HCT116 (cell line): ENCODE results near the gene AGAP1. TPM values are rescaled to one million over a fixed set of nuclear protein-coding genes. Genes with fewer than 3 reads are reported as not detected.

Experiments used
- CBX3 ChIP-seq: IDR thresholded peaks from 2 replicates; pipeline ENCODE4 v1.6.1; 2012; ENCODE audit warnings: low read depth
- CEBPB ChIP-seq: IDR thresholded peaks from 2 replicates; pipeline ENCODE4 v1.6.1; 2012; ENCODE audit warnings: low read depth
- CTCF ChIP-seq, 3 experiments: fragments of 200-600 bp in 1 of 3; sonication (generic) in 1 of 3; IDR thresholded peaks in 2 of 3; conservative IDR thresholded peaks in 1 of 3; 2 replicates each; pipeline ENCODE4 v1.5.1; 2012 to 2017; ENCODE audit warnings: low read depth in 2 of 3, low read length in 2 of 3, antibody characterized with exemption in 1 of 3, borderline replicate concordance in 1 of 3, control low read depth in 1 of 3, mild to moderate bottlenecking in 1 of 3, mixed read lengths in 1 of 3, mixed run types in 1 of 3, moderate library complexity in 1 of 3; ENCODE audit not compliant: insufficient read depth in 1 of 3
- EZH2phosphoT487 ChIP-seq: fragments of 200-600 bp; IDR thresholded peaks from 2 replicates; pipeline ENCODE4 v1.6.1; 2018; ENCODE audit warnings: antibody characterized with exemption, borderline replicate concordance
- FOSL1 ChIP-seq: IDR thresholded peaks from 2 replicates; pipeline ENCODE4 v1.6.1; 2012; ENCODE audit warnings: low read depth
- REST ChIP-seq: IDR thresholded peaks from 2 replicates; pipeline ENCODE4 v1.6.1; 2012; ENCODE audit warnings: low read depth
- SP1 ChIP-seq: IDR thresholded peaks from 2 replicates; pipeline ENCODE4 v1.6.1; 2012; ENCODE audit warnings: low read depth
- TCF7L2 ChIP-seq: IDR thresholded peaks from 2 replicates; pipeline ENCODE4 v1.7.0; 2011; ENCODE audit warnings: borderline replicate concordance, inconsistent platforms; ENCODE audit not compliant: insufficient read depth, insufficient read length; ENCODE audit errors: extremely low read depth
- ZNF274 ChIP-seq: fragments of 200-500 bp; sonication (Bioruptor generic); IDR thresholded peaks from 2 replicates; pipeline ENCODE4 v1.6.1; 2014; ENCODE audit warnings: mild to moderate bottlenecking, low read depth, low read length, inconsistent platforms
- total RNA-seq: library from RNA; stranded (reverse); gene quantifications from one replicate; pipeline ENCODE4 v1.2.1, GENCODE V29; 2021; ENCODE audit not compliant: unreplicated experiment
- TF ChIP-seq, protein P1 (sequence below): IDR thresholded peaks from 2 replicates; pipeline ENCODE4 v1.6.1; 2011; ENCODE audit warnings: mild to moderate bottlenecking, low read length, moderate library complexity; ENCODE audit not compliant: insufficient replicate concordance; ENCODE audit errors: extremely low read depth

The AGAP1 gene
- total RNA-seq, 1 experiment from 2014 or later, result 43.8 TPM

DNA sequence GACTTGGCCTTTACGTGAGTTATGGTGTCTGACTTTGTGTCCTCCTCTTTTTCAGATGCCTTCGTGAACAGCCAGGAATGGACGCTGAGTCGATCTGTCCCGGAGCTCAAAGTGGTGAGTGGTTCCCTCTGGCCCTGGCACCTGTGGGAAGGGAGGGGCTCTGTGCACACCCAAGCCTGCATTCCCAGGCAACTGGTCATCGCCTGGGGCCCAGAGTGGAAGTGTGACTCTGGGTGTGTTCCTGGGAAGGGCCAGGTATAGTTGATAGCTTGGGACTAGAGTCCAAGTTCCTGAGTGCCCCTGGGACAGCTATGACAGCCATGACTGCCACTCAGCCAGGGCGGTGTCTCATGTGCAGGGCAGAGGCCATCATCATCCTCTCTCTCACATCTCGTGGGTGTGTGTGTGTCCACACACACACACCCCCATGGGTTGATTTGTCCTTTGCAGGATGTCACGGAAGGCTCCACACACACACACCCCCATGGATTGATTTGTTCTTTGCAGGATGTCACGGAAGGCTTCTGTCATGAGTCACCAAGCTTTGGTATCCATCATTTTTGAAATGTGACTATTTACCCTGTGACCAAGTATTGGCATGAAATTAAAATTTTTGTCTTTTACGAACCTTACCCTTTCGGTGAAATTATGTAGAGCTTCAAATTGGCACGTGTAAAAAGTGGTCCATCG lies 215.4 kb downstream of the AGAP1 start (continued):
- no peak for TF ChIP-seq CTCF (IDR thresholded peaks at IDR 0.05 in 2 of 3, conservative IDR thresholded peaks at IDR 0.05 in 1 of 3; ENCODE audit: borderline replicate concordance in 1 of 3, insufficient read depth in 1 of 3, low read depth in 2 of 3, low read length in 2 of 3)
- TF ChIP-seq CBX3, result peak; percentile 58; the same call in 1 of the 2 replicates
- peak; percentile 72 for TF ChIP-seq FOSL1
- no peak for TF ChIP-seq REST
- no peak for TF ChIP-seq EZH2phosphoT487
- TF ChIP-seq ZNF274, result no peak
- TF ChIP-seq, protein P1, sequence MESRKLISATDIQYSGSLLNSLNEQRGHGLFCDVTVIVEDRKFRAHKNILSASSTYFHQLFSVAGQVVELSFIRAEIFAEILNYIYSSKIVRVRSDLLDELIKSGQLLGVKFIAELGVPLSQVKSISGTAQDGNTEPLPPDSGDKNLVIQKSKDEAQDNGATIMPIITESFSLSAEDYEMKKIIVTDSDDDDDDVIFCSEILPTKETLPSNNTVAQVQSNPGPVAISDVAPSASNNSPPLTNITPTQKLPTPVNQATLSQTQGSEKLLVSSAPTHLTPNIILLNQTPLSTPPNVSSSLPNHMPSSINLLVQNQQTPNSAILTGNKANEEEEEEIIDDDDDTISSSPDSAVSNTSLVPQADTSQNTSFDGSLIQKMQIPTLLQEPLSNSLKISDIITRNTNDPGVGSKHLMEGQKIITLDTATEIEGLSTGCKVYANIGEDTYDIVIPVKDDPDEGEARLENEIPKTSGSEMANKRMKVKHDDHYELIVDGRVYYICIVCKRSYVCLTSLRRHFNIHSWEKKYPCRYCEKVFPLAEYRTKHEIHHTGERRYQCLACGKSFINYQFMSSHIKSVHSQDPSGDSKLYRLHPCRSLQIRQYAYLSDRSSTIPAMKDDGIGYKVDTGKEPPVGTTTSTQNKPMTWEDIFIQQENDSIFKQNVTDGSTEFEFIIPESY, result peak; percentile 26
- TF ChIP-seq SP1, result peak; percentile 86
- no peak for TF ChIP-seq TCF7L2
- TF ChIP-seq CEBPB, result no peak
